GM12875 (cell line): ENCODE results near the gene CCDC121.
"Not testable (repeated sequence)": the region's sequence is repeated elsewhere in the genome, so short reads cannot be mapped to it uniquely, and the experiment has no call there.

Experiments used
- H3K4me3 ChIP-seq: one replicate; pipeline ENCODE4 v1.5.1; 2011; ENCODE audit warnings: low read depth, low read length, control low read depth
- TF ChIP-seq, protein P1 (sequence below): IDR thresholded peaks from 2 replicates; pipeline ENCODE4 v1.5.1; 2011; ENCODE audit warnings: low read depth, mild to moderate bottlenecking, control low read depth, inconsistent platforms, low read length, moderate library complexity, borderline replicate concordance; ENCODE audit not compliant: insufficient read depth

CCDC121 gene

DNA sequence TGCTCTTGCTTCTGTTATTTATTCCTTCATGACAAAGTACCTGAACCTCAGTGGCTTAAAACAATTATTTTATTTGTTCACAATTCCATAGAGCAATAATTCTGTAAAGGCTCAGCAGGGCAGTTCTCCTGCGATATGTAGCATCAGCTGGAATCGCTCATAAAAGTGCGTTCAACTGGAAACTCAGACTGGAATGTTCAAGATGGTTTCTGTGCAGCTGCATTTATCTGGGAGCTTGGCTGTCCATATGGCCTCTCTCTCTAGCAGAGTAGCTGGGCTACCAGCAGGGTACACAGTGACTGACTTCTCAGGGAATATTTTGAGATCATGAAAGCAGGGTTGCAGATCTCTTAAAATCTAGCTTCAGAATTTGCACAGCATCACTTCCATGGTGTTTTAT, 13.5 kb downstream of the CCDC121 start:
- no peak overlapping the region for H3K4me3 ChIP-seq
- TF ChIP-seq, protein P1, sequence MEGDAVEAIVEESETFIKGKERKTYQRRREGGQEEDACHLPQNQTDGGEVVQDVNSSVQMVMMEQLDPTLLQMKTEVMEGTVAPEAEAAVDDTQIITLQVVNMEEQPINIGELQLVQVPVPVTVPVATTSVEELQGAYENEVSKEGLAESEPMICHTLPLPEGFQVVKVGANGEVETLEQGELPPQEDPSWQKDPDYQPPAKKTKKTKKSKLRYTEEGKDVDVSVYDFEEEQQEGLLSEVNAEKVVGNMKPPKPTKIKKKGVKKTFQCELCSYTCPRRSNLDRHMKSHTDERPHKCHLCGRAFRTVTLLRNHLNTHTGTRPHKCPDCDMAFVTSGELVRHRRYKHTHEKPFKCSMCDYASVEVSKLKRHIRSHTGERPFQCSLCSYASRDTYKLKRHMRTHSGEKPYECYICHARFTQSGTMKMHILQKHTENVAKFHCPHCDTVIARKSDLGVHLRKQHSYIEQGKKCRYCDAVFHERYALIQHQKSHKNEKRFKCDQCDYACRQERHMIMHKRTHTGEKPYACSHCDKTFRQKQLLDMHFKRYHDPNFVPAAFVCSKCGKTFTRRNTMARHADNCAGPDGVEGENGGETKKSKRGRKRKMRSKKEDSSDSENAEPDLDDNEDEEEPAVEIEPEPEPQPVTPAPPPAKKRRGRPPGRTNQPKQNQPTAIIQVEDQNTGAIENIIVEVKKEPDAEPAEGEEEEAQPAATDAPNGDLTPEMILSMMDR = no peak

DNA sequence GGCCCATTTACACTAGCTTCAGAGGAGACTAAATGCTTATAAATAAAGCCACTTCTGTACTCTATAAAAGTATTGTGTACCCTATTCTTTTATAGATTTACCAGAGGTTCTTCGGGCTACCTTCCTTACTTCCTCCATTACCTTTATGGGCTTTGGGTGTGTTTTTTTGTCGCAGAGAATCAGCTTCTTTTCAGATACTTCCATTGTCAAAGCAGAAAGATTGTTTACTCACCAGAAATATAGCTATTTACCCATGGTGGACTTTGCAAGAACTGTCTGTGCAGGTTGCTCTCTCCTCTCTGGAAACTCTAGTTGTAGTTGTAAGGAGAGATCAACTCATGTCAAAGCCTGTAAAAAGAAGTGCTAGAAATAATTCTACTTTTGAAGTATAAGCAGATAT, 14.8 kb downstream of the CCDC121 start:
- no peak overlapping the region for H3K4me3 ChIP-seq
- TF ChIP-seq, protein P1 = no peak

DNA sequence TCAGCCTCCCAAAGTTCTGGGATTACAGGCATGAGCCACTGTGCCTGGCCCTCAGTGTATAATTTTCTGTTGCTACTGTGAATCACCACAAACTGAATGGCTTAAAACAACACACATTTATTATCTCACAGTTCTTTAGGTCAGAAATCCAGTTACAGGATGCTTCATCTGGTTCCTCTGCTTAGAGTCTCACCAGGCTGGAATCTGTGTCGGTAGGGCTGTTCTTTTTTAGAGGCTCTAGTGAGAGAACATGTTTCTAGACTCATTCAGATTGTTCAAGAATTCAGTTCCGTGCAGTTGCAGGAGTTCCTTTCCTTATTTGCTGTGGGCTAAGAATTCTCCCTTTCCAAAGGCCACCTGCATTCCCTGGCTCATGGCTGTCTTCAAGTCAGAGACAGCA, 22.2 kb downstream of the CCDC121 start:
- H3K4me3 ChIP-seq = no peak overlapping the region
- TF ChIP-seq, protein P1 = no peak

DNA sequence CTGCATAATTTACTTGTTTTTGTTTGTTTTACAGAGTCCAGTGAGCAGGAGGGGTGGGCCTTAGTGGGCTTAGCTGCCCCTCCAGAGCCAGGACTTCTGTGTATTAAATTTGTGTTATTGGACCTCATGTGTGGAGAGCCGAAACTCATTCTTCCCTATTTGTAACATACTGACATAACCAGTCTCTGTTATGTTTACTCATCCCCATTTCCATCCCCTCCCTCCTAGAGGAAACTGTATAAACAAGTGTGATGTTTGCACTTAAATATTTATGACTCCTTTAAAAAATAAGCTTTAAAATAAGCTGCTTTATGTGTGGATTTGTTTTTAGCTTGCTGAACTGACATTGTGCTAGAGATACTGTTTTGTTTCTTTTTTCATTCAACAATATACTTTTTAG, 32.2 kb downstream of the CCDC121 start:
- TF ChIP-seq, protein P1 = no peak
- no peak overlapping the region for H3K4me3 ChIP-seq

DNA sequence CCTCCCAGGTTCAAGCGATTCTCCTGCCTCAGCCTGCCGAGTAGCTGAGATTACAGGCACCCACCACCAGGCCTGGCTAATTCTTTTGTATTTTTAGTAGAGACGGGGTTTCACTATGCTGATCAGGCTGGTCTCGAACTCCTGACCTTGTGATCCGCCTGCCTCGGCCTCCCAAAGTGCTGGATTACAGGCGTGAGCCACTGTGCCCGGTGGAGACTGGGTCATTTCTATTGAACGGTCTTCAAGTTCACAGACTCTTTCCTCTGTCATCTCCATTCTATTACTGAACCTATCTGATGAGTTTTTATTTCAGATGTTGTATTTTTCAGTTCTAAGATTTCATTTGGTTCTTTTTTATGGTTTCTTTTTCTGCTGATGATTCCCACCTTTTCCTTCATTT, 33.4 kb downstream of the CCDC121 start:
- H3K4me3 ChIP-seq = not testable (repeated sequence)

DNA sequence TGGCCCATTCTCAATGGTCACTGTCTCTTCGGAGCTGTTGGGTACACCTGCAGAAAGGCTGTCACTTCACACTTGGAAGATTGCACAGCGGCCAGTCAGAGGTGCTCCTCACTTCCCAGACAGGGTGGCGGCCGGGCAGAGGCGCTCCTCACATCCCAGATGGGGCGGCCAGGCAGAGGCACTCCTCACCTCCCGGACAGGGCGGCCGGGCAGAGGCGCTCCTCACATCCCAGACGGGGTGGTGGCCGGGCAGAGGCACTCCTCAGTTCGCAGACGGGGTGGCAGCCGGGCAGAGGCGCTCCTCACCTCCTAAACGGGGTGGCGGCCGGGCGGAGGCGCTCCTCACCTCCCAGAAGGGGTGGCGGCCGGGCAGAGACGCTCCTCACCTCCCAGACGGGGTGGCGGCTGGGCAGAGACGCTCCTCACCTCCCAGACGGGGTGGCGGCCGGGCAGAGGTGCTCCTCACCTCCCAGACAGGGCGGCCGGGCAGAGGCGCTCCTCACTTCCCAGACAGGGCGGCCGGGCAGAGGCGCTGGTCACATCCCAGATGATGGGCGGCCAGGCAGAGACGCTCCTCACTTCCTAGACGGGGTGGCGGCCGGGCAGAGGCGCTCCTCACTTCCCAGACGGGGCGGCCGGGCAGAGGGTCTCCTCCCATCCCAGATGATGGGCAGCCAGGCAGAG, 34.6 kb downstream of the CCDC121 start:
- not testable (repeated sequence) for H3K4me3 ChIP-seq

DNA sequence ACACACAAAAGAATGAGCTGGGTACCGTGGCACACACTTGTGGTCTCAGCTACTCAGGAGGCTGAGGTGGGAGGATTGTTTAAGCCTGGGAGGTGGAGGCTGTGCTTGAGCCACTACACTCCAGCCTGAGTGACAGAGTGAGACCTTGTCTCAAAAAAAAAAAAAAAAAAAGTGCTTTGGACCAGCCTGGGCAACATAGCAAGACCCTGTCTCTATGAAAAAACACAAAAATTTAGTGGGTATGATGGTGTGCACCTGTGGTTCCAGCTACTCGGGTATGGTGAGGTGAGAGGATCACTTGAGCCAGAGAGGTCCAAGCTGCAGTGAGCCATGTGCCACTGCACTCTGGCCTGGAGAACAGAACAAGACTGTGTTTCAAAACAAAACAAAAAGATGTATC, 35.6 kb downstream of the CCDC121 start:
- TF ChIP-seq, protein P1 = no peak
- no peak overlapping the region for H3K4me3 ChIP-seq

DNA sequence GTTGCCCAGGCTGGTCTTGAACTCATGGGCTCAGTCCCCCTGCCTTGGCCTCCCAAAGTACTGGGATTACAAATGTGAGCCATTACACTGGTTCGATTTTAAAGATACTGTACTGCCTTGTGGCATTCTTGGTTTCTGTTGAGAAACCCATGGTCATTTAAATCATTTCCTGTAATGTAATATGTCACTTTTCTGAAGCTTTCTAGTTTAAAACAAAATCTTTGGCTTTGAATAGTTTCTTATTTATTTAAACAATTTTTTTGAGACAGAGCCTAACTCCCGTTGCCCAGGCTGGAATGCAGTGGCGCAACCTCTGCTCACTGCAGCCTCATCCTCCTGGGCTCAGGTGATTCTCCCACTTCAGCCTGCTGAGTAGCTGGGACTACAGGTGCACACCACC, 37.1 kb downstream of the CCDC121 start:
- TF ChIP-seq, protein P1 = no peak
- H3K4me3 ChIP-seq = no peak overlapping the region
